Upper lobe of left lung (tissue), 6 donors: ENCODE results near the gene IKBKG. TPM values are rescaled to one million over a fixed set of nuclear protein-coding genes. Genes with fewer than 3 reads are reported as not detected.

Experiments used
- ATAC-seq, 2 donors: fragments of 200-7000 bp; cut with Tn5 transposase; one replicate each; pipeline ENCODE4 v1.9.1; 2022; ENCODE audit warnings: mild to moderate bottlenecking in 2 of 2, moderate library complexity in 2 of 2; ENCODE audit not compliant: low FRiP score in 2 of 2
- DNase-seq, 2 donors: peaks; one replicate each; pipeline ENCODE4 v3.0.0-alpha.2; 2019 to 2020
- H3K27ac ChIP-seq, 4 donors: fragments of 200-600 bp; sonication (generic); one replicate each; pipeline ENCODE4 v1.5.1; 2016 to 2019
- H3K27me3 ChIP-seq, 4 donors: fragments of 200-600 bp; sonication (generic); one replicate each; pipeline ENCODE4 v1.5.1; 2017 to 2019
- H3K36me3 ChIP-seq, 4 donors: fragments of 200-600 bp; sonication (generic); one replicate each; pipeline ENCODE4 v1.5.1; 2016 to 2019
- H3K4me1 ChIP-seq, 4 donors: fragments of 200-600 bp; sonication (generic); one replicate each; pipeline ENCODE4 v1.5.1; 2018 to 2019
- H3K4me3 ChIP-seq, 4 donors: fragments of 200-600 bp; sonication (generic); one replicate each; pipeline ENCODE4 v1.5.1; 2017 to 2019; ENCODE audit warnings: mild to moderate bottlenecking in 2 of 4, moderate library complexity in 1 of 4
- H3K9me3 ChIP-seq, 4 donors: fragments of 200-600 bp; sonication (generic); one replicate each; pipeline ENCODE4 v1.5.1; 2018 to 2019
- EP300 ChIP-seq, 4 donors: sonication (generic); formaldehyde crosslinking; IDR thresholded peaks; one replicate each; pipeline ENCODE4 v1.5.1; 2017; ENCODE audit warnings: antibody characterized with exemption in 4 of 4, control low read depth in 2 of 4
- POLR2A ChIP-seq, 4 donors: fragments of 450-650 bp; IDR thresholded peaks; one replicate each; pipeline ENCODE4 v1.5.1; 2016 to 2017; ENCODE audit warnings: antibody characterized with exemption in 4 of 4, mild to moderate bottlenecking in 2 of 4
- POLR2AphosphoS5 ChIP-seq, 2 donors: sonication (generic); formaldehyde crosslinking; IDR thresholded peaks; one replicate each; pipeline ENCODE4 v1.5.1; 2017; ENCODE audit warnings: antibody characterized with exemption in 2 of 2
- WGBS, 2 donors: methylation state at CpG; one replicate each; pipeline ENCODE4 v1.1.5; 2017 to 2018; 5-methylcytosine and 5-hydroxymethylcytosine counted together
- total RNA-seq, 6 donors: library from RNA; depleted of rRNA in 4 of 6; stranded (reverse); fragments of >200 nt in 4 of 6; gene quantifications; one replicate each; pipeline versions ENCODE4 v1.1.0 to v1.2.1, GENCODE V29; 2016 to 2021
- TF ChIP-seq, protein P1 (sequence below), 6 experiments: fragments of 450-650 bp in 4 of 6; fragments of 200-600 bp in 2 of 6; sonication (generic) in 2 of 6; IDR thresholded peaks; one replicate each; pipeline ENCODE4 v1.5.1; 2016 to 2019; ENCODE audit warnings: antibody characterized with exemption in 6 of 6
- donor health status: DM: no; HTN: no; CAD: no; lungs with moderate emphysema.
- donor health status: DM: no; HTN: yes; CAD: no; lungs with severe emphysema.

The IKBKG gene
- total RNA-seq, 6 donors from 2014 or later: 11.1 to 46.3 (median 39.7) TPM

DNA sequence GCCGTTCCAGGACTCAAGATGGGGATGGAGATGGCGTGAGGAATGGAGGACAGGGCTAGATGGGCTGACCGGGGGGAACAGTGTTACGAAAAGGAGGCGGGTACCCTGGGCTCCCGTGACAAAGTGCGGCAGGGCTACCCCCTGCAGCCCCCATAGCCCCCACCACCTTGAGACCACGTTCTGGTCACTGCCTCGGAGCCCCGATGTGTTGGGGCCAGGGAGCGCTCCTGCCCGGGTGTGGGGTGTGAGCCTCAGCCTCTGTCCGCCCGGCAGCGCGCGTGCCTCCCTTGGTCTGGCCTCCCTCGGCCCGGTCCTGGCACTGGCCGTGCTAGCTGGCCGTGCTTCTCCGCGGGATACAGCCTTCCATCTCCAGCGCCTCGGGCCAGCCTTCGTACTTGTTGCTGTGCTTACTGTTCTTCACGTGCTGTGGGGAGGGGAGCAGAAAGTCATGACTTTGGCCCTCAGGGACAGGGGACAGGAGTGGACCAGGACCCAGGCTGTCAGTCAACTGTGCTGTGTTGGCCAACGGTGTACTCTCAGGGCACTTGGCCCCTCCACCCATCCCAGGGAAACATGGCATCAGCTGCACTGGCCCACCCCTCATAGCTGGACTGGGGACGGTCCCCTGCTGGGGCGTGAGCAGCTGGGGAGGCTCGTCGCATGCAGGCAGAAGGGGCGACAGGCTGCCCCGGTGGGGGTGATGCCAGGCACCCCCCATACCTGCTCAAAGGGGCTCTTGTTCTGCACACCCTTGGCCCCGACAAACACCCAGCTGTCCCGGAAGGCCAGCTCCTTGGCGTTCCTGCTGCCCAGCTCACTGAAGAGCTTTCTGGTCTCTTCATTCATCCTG lies 40.7 kb upstream of the IKBKG start:
- 89 to 94% methylated on average over 8 to 29 of the region's 37 CpGs for WGBS, 2 donors
- H3K36me3 ChIP-seq: peaks cover 0 to 28% (median 14%) of the 10 kb centered on the region in 4 donors
- H3K27me3 ChIP-seq: no peaks in the 10 kb centered on the region
- no peak for ATAC-seq
- peaks cover 0 to 10% (median 0%) of the 10 kb centered on the region in 4 donors for H3K9me3 ChIP-seq
- peak in 1 of 2 donors; percentile 41 for DNase-seq
- H3K4me1 ChIP-seq: no peaks in the 10 kb centered on the region
- TF ChIP-seq POLR2AphosphoS5 (IDR thresholded peaks at IDR 0.05) (no peak), POLR2A (IDR thresholded peaks at IDR 0.05) (no peak), EP300 (IDR thresholded peaks at IDR 0.05) (no peak)
- TF ChIP-seq, protein P1, sequence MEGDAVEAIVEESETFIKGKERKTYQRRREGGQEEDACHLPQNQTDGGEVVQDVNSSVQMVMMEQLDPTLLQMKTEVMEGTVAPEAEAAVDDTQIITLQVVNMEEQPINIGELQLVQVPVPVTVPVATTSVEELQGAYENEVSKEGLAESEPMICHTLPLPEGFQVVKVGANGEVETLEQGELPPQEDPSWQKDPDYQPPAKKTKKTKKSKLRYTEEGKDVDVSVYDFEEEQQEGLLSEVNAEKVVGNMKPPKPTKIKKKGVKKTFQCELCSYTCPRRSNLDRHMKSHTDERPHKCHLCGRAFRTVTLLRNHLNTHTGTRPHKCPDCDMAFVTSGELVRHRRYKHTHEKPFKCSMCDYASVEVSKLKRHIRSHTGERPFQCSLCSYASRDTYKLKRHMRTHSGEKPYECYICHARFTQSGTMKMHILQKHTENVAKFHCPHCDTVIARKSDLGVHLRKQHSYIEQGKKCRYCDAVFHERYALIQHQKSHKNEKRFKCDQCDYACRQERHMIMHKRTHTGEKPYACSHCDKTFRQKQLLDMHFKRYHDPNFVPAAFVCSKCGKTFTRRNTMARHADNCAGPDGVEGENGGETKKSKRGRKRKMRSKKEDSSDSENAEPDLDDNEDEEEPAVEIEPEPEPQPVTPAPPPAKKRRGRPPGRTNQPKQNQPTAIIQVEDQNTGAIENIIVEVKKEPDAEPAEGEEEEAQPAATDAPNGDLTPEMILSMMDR (IDR thresholded peaks at IDR 0.05): no peak
- H3K4me3 ChIP-seq: no peak overlapping the region
- H3K27ac ChIP-seq: no peak overlapping the region

DNA sequence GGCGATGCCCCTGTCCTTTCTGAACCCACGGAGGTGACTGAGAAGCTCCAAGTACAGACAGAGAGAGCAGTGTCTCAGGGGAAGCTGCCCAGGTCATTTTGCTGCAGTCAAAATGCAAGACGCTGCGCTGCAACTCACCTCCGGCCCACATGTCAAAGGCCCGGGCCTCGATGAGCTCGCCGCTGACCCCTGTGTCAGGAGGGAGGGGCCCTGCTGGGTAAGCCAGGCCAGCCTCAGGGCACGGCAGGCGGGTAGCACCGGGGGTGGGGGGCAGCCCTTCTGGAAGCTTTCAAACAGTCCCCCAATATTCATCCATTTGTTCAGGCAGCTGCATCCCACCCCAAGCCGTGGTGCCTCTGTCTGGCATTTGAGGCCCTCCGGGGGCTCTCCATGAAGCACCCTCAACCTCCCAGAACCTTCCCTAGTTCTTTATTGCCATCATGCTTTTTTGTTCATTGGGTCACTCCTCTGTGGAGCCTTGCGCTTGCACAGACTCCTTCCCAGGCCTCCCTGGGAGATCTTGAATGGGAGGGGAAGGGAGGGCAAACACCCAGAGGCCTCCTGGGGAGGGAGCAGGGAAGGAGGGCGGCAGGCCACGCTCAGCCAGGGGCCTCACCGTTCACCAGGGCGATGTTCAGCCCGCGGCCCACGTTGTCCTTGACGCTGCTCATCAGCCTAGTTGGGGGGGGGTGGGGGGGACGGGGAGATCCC lies 39.6 kb upstream of the IKBKG start:
- DNase-seq (no peak), ATAC-seq (no peak)
- Histone ChIP-seq H3K9me3 (peaks cover 0 to 10% (median 0%) of the 10 kb centered on the region in 4 donors), H3K4me3 (no peak overlapping the region), H3K4me1 (no peaks in the 10 kb centered on the region), H3K36me3 (peaks cover 0 to 28% (median 14%) of the 10 kb centered on the region in 4 donors), H3K27me3 (no peaks in the 10 kb centered on the region), H3K27ac (no peak overlapping the region)
- TF ChIP-seq POLR2A (IDR thresholded peaks at IDR 0.05): no peak
- TF ChIP-seq, protein P1 (IDR thresholded peaks at IDR 0.05): no peak
- no peak for TF ChIP-seq POLR2AphosphoS5 (IDR thresholded peaks at IDR 0.05)
- no peak for TF ChIP-seq EP300 (IDR thresholded peaks at IDR 0.05)
- WGBS, 2 donors: 84 to 100% methylated on average over 5 to 18 of the region's 24 CpGs

DNA sequence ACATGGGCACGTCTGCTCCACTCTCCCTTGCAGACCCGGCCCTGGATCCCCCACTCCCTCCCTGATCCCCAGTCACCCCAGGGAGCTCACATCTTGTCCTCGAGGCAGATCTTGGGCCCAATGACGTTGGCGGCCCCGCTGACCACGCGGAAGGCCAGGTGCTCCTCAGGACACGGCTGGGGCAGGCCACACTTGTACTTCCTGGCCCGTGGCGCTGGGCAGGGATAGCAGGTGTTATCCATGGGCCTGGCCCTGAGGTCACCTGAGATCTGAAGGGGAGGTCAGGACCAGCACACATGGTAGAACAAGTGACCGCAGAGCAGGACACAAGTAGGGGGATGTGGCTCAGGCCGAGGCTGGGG lies 39.1 kb upstream of the IKBKG start:
- no peaks in the 10 kb centered on the region for H3K27me3 ChIP-seq
- TF ChIP-seq POLR2AphosphoS5 (IDR thresholded peaks at IDR 0.05) (no peak), EP300 (IDR thresholded peaks at IDR 0.05) (no peak), POLR2A (IDR thresholded peaks at IDR 0.05) (no peak)
- TF ChIP-seq, protein P1 (IDR thresholded peaks at IDR 0.05): no peak
- 80 to 100% methylated on average over 1 to 13 of the region's 13 CpGs for WGBS, 2 donors
- H3K27ac ChIP-seq: no peak overlapping the region
- peaks cover 0 to 10% (median 0%) of the 10 kb centered on the region in 4 donors for H3K9me3 ChIP-seq
- ATAC-seq: no peak
- H3K36me3 ChIP-seq: peaks cover 0 to 28% (median 14%) of the 10 kb centered on the region in 4 donors
- DNase-seq: no peak
- no peak overlapping the region for H3K4me3 ChIP-seq
- no peaks in the 10 kb centered on the region for H3K4me1 ChIP-seq

DNA sequence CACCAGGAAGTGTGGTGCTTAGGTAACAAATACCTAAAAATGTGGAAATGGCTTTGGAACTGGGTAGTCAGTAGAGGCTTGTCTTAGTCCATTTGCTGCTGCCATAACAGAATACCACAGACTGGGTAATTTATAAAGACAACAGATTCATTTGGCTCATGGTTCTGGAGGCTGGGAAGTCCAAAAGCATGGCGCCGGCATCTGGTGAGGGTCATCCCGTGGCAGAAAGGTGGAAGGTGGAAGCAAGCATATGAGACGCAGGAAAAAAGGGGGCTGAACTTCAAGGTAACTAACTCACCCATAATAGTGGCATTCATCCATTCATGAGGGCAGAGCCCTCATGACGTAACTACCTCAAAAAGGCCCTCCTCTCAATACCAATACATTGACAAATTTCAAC lies 38.0 kb upstream of the IKBKG start:
- Histone ChIP-seq H3K9me3 (peaks cover 0 to 10% (median 0%) of the 10 kb centered on the region in 4 donors), H3K27ac (no peak overlapping the region), H3K27me3 (no peaks in the 10 kb centered on the region), H3K4me3 (no peak overlapping the region), H3K4me1 (no peaks in the 10 kb centered on the region), H3K36me3 (peaks cover 0 to 28% (median 14%) of the 10 kb centered on the region in 4 donors)
- TF ChIP-seq EP300 (IDR thresholded peaks at IDR 0.05) (no peak), POLR2AphosphoS5 (IDR thresholded peaks at IDR 0.05) (no peak), POLR2A (IDR thresholded peaks at IDR 0.05) (no peak)
- TF ChIP-seq, protein P1 (IDR thresholded peaks at IDR 0.05): no peak
- WGBS, 2 donors: 93 to 100% methylated on average over 5 of the region's 5 CpGs
- DNase-seq (no peak), ATAC-seq (no peak)
